ENCODE data around the gene SYT2.
A peak's percentile ranks its signal among the peaks of the same experiment; 100 is the strongest.

The SYT2 gene

DNA sequence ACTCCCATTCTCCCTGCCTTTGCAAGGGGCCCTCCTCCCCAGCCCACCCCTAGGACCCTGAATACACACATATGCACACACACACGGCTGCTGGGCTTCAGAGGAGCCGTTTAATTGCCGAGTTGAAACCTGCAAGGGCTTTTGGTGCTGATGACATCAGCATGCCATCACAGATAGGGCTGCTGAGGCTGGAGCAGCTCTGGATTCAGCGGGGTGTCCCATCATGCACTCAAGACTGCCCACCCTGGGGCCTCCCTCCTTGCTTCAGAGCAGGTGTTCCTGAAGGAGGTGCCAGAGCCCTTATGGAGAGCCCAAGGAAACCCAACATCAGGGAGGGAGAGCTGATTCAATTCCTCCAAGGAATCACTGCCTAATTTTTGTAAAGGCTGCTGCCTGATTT is 5.7 kb downstream of the SYT2 start:
- no peak for DNase-seq (ENCODE audit: low read depth)

DNA sequence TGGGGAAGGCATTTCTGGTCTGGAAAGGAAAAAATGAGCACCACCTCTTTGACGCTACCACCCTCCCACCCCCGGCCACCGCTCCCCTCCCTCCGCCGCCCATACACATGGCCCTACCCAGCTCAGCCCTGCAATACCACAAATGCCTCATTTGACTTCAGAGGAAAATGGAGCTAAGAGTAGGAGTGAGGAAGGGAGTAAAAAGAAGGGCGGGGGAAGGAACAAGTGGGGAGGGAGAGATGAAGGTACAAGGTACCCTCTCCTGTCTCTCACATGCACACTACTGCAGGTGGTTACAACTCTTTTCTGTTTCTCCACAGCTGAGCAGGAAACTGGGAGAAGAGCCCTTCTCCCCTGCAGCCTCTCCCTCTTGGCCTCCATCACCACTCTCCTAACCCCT is 7.1 kb downstream of the SYT2 start:
- no peak for DNase-seq (ENCODE audit: low read depth)

GRCh38 chr1:202702088-202702487 is 8.2 kb downstream of the SYT2 start:
- no peak for DNase-seq (ENCODE audit: low read depth)

DNA sequence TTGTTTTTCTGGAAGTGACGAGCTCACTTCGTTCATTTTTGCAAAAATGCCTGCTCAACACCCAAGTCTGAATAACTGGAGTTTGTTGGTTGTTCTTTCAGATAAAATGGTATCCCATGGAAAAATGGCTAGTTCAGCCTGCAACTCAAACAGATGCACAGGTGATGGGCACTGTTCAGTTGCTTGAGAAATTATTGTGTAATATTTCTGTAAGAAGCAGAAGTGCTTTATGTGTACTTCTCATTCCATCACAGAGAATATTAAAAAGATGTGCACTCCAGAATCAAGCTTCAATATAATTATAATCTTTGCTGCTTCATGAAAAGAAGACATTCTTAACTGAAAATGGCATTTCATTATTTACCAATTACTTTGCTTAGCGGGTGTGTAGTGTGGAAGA is 9.1 kb downstream of the SYT2 start:
- no peak for DNase-seq (ENCODE audit: low read depth)

DNA sequence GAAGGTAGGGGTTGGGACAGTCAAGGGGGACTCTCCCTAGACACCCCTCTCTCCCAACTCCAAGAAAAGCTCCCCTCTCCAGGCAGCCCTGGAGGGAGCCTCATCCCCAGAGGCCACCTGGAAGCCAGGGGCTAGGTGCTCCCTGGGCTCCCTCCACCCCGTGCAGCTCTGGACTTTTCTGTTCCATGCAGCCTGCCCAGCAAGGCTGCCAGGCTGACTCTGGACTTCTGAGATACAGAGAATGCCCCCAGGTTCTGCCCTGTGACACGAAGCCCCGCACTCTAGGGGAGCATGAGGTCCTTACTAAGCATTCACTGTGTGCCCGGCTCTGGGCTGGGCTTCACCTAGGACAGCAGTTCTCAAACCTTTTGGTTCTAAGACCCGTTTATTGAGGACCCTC is 10.2 kb downstream of the SYT2 start:
- no peak for DNase-seq (ENCODE audit: low read depth)

DNA sequence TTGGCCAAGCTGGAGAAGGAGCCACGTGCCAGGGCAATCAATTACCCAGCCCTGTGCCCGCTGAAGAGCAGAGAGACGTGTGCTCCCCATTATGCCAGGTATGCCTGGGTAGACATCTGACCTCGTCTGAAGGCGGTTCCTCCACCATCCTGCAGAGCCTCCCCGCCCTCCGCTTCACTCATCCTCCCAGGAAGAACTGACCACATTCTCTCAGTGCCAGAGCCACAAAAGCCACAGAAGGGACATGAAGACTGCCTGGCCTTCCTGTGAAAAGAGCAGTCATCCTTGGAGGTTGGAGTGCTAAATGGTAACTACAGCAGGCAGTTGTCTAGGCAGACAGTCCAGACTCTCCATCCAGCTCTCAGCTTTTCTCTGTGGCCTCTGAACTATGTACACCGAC is 12.0 kb downstream of the SYT2 start:
- no peak for DNase-seq (ENCODE audit: low read depth)

- DNase-seq (ENCODE audit: low read depth) = no peak
These were observed 13.2 kb downstream of the SYT2 start for GRCh38 chr1:202697038-202697437.

DNA sequence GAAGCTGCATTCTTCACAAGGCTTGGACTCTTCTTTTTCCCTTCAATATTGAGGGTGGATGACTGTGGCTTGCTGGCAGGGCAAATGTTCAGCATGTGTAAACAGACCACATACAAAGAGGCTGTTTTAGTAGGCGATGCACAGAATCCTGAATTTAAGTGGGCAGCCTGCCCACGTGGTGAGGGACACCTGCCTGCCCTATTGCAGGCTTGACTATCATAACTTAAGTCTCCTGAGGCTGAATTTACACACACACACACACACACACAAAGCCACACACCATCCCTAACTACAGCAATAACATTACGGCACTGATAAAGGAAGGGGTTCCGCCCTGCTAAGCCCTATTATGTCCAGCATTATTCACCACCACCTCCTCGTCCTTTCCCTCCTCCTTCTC is 15.9 kb downstream of the SYT2 start:
- no peak for DNase-seq (ENCODE audit: low read depth)

GRCh38 chr1:202692959-202693555 is 17.2 kb downstream of the SYT2 start:
- DNase-seq (ENCODE audit: low read depth) = peak; percentile 38

GRCh38 chr1:202691816-202692215 is 18.4 kb downstream of the SYT2 start:
- DNase-seq (ENCODE audit: low read depth) = no peak

GRCh38 chr1:202689493-202690342 is 20.5 kb downstream of the SYT2 start:
- DNase-seq (ENCODE audit: low read depth) = no peak

DNA sequence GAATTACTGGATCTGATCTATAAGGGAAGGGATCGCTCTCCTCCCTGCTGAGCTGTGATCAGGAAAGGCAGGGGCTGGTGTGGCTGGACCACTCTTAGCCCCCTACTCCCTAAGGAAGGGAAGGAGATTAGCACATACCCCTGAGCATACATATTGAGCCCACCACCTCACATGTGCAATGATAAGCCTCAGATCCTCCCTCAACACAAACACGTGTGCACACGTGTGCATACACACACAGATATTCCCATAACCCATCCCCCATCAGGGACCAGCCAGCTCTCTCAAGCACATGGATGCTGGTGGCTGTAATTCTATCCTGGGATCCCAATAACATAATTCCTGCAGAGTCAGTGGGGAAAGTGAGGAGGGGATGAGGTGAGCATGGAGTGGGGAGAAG is 21.2 kb downstream of the SYT2 start:
- no peak for DNase-seq (ENCODE audit: low read depth)

GRCh38 chr1:202688401-202688800 is 21.9 kb downstream of the SYT2 start:
- no peak for DNase-seq (ENCODE audit: low read depth)

DNA sequence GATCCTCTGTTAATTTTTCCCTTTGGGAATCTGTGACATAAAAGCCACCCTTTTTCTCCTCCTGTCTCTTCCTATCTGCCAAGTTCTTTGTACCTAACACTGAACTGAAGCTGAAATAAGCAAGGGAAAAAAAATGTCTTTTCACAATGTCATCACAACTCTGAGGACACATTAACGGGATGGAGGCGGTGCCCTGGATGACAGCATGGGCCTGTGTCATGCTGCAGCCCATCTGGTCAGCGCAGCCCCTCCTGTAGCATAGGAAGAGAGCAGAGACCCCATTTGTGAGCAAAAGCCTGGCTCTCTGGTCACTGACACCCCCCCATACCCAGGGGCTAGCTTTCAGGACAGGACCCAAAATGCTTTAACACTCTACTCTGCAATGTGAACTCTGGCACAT is 22.5 kb downstream of the SYT2 start:
- no peak for DNase-seq (ENCODE audit: low read depth)

GRCh38 chr1:202687370-202687769 is 22.9 kb downstream of the SYT2 start:
- DNase-seq (ENCODE audit: low read depth) = no peak

DNA sequence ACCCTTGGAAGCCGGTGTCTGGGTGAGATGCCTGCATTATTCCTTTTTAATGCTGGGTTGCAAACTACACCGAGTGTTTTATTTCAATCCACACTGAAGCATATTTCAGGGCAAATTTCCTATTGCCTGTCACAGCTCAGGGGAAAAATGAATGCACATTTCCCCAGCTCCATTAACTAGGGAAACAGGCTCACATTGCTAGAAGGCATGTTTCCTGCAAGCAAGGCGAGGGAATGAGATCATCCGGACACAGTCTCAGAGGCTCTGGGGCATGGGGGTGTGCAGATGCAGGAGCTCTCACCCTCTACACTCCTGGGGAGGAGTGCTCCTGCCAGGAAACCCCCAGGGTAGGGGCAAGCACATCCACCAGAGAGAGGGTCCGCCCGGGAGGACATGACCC is 24.6 kb downstream of the SYT2 start:
- no peak for DNase-seq (ENCODE audit: low read depth)

DNA sequence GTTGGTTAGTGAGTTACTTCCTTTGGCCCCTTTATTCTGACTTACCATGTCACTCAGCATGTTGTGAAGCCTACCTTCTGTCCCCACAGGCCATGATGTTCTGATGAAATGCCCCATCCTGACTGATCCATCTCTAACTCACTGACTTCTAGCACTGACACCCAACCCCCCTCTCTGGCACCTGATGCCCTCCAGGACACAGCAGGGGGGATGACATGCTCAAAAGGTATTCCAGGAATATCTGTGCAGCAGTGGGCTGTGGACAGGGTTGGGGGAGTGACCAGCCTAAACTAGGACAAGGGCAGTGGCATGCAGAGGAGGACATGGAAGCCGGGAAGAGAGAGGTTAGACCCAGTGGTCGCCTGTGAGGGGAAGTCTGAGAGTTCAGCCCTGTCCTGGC is 25.5 kb downstream of the SYT2 start:
- no peak for DNase-seq (ENCODE audit: low read depth)

DNA sequence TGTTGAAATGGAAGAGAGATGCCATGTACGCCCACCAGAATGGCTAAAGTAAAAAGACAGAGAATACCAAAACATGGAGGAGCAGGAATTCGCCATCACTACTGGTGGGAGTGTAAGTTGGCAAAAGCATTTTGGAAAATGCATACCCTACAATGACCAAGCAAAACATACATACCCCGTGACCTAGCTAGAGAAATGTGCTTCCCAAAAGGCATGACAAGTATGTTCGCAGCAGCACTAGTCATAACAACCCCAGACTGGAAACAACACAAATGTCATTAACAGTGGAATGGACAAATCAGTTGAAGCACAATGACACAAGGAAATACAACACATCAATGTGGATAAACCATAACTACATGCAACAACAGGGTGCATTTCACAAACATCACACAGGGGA is 27.2 kb downstream of the SYT2 start:
- DNase-seq (ENCODE audit: low read depth) = no peak

GRCh38 chr1:202682477-202682876 is 27.8 kb downstream of the SYT2 start:
- no peak for DNase-seq (ENCODE audit: low read depth)

- no peak for DNase-seq (ENCODE audit: low read depth)
These were observed 28.4 kb downstream of the SYT2 start for GRCh38 chr1:202681736-202682420.

- DNase-seq (ENCODE audit: low read depth) = no peak
These were observed 29.5 kb downstream of the SYT2 start for GRCh38 chr1:202680586-202681352.

DNA sequence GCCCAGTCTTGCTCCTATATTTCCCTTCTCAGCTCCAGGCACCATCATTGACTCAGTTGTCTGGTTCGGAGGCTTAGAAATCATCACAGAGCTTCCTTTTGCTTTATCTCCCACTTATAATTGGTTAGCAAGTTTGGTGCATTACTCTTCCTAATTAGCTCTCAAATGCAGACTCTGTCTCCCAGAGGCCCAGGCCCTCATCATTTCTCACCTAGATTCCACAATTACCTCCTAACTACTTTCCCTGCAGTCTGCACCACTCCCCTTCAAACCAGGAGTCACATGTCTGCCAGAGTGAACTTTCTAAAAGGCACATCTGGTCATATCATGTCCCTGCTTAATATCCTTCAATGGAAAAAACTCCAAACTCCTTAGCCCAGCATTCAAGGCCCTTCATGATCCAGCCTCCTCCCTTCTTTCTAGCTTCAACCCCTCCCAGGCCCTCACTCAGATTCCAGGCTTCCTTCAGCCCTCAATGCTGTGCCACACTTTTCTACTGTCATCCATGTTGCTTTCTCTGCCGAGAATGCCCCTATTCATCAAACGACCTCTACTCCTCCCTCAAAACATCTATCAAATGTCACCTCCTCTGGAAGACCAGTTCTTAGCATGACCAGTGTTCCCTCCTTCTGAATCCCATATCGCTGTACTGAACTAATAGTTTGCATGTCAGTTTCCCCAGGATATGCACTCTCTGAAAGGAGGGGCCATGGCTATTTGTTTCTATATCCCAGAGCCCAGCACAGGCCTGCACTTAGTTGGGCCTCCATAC is 30.7 kb downstream of the SYT2 start:
- DNase-seq (ENCODE audit: low read depth) = no peak
